NOMO-1 treated with dmso at 0.1 percent for 144 hours (cell line): Measurements from ENCODE around the gene MBD3L2.
A peak's percentile ranks its signal among the peaks of the same experiment; 100 is the strongest.
"Not testable (repeated sequence)": the region's sequence is repeated elsewhere in the genome, so short reads cannot be mapped to it uniquely, and the experiment has no call there.

Source experiments
- DNase-seq: peaks from one replicate; lab custom pipeline; 2025; ENCODE audit not compliant: unreplicated experiment; lab: John Stamatoyannopoulos, UW

Gene MBD3L2

GRCh38 chr19:7049021-7049420 is at the start of gene MBD3L2:
TSS of gene MBD3L2 (plus strand) at chr19:7049321. CDS start at chr19:7049374, 53 bp downstream.
- DNase-seq = not testable (repeated sequence)

GRCh38 chr19:6999933-7000332 is 49.2 kb upstream of the MBD3L2 start:
- DNase-seq = peak; percentile 39

DNA sequence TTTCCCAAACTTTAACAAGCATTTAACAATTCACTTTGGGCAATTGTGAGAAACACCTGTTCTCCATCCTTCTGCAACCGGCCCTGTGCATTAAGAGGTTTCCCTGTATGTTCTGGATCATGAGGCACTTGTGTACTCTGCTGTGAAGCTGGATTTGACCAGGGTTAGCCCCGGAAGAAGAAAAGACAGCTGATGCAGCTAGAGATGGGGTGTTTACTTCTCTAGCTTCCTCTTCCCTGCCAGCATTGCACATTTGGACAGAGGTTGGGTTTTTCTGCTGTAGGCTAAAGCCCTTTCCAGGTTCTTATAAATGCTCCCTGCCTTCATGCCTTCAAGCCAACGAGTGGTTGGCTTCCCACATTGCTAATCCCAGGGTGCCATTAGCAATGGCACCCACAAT is 48.8 kb upstream of the MBD3L2 start:
- DNase-seq = no peak

GRCh38 chr19:7000816-7001215 is 48.3 kb upstream of the MBD3L2 start:
- no peak for DNase-seq

DNA sequence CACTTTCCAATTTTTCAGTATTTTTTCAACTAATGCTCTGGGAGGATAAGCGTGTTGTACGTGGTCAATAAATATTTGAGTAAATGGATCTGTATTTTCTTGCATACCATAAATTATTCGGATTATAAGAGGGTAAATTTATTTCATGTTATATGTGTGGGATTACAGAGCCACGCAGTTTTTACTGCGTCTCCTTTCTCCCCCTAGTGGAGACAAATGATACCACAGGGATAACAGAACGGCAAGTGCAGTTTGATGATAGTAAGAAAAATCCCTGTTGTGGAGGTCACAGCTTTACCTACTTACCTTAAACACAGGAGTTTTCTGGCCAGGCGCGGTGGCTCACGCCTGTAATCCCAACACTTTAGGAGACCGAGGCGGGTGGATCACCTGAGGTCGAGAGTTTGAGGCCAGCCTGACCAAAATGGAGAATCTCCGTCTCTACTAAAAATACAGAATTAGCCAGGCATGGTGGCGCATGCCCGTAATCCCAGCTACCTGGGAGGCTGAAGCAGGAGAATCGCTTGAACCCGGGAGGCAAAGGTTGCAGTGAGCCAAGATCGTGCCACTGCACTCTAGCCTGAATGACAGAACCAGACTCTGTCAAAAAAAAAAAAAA is 44.7 kb upstream of the MBD3L2 start:
- no peak for DNase-seq

- DNase-seq = no peak
These were observed 42.9 kb upstream of the MBD3L2 start for GRCh38 chr19:7006135-7006704.

- no peak for DNase-seq
These were observed 41.3 kb upstream of the MBD3L2 start for GRCh38 chr19:7007859-7008258.

- DNase-seq = no peak
These were observed 38.2 kb upstream of the MBD3L2 start for GRCh38 chr19:7010722-7011593.

GRCh38 chr19:7013678-7014077 is 35.4 kb upstream of the MBD3L2 start:
- peak; percentile 48 for DNase-seq

GRCh38 chr19:7018828-7019227 is 30.3 kb upstream of the MBD3L2 start:
- no peak for DNase-seq

DNA sequence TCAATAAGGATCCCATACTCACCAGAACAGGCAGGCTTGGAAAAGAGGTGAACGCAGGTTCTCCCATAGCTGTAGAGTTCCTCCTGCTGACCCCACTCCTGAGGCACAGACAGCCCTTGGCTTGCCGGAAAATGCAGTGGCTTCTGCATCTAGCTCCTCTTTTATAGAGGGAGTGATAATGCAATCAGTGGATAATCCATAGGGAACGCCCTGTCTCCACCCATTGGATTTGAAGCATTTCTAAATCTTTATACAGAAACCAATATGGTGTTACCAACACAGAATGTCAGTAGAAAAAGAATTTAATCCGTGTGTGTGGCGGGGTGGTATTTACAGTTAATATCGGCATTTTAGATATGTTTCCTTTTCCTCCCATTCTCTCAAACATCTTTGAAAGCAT is 27.8 kb upstream of the MBD3L2 start, which contains the start of gene MBD3L2B:
Gene MBD3L2B (minus strand): TSS at position 101 of the 400 bp plus-strand sequence. CDS start 34 bp downstream, at position 67.
- not testable (repeated sequence) for DNase-seq

DNA sequence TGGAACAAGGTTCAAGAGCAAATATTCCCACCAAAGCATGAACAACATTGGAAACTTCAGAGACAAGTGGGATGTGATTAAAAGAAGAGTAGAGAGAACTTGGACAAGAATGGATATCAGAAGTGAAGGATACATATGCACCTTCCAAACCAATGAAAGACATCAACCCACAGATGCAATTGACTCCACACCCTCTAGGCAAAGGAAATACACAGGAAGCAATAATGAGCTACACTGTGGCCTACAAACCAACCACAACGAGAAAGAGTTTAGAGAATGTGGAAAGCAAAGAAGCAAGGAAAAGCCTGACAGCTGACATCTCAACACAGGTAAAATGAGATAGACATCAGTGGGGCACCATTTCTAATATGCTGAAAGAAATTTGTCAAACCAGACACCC is 20.3 kb upstream of the MBD3L2 start:
- DNase-seq = not testable (repeated sequence)

DNA sequence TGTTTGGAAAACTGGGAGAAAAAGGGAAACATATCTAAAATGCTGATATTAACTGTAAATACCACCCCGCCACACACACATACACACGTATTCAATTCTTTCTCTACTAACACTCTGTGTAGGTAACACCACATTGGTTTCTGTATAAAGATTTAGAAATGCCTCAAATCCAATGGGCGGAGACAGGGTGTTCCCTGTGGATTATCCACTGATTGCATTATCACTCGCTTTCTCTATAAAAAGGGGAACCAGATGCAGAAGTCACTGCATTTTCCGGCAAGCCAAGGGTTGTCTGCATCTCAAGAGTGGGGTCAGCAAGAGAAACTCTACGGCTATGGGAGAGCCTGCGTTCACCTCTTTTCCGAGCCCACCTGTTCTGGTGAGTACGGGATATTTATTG is 18.8 kb upstream of the MBD3L2 start, which contains the start of gene MBD3L5:
Gene MBD3L5 (plus strand): TSS at position 301 of the 400 bp plus-strand sequence. CDS start 34 bp downstream, at position 335.
- not testable (repeated sequence) for DNase-seq

DNA sequence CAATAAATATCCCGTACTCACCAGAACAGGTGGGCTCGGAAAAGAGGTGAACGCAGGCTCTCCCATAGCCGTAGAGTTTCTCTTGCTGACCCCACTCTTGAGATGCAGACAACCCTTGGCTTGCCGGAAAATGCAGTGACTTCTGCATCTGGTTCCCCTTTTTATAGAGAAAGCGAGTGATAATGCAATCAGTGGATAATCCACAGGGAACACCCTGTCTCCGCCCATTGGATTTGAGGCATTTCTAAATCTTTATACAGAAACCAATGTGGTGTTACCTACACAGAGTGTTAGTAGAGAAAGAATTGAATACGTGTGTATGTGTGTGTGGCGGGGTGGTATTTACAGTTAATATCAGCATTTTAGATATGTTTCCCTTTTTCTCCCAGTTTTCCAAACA is 9.0 kb upstream of the MBD3L2 start, which contains the start of gene MBD3L4:
Gene MBD3L4 (minus strand): TSS at position 101 of the 400 bp plus-strand sequence. CDS start 35 bp downstream, at position 66.
- DNase-seq = not testable (repeated sequence)

DNA sequence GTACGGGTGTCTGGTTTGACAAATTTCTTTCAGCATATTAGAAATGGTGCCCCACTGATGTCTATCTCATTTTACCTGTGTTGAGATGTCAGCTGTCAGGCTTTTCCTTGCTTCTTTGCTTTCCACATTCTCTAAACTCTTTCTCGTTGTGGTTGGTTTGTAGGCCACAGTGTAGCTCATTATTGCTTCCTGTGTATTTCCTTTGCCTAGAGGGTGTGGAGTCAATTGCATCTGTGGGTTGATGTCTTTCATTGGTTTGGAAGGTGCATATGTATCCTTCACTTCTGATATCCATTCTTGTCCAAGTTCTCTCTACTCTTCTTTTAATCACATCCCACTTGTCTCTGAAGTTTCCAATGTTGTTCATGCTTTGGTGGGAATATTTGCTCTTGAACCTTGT is 7.6 kb upstream of the MBD3L2 start:
- not testable (repeated sequence) for DNase-seq

DNA sequence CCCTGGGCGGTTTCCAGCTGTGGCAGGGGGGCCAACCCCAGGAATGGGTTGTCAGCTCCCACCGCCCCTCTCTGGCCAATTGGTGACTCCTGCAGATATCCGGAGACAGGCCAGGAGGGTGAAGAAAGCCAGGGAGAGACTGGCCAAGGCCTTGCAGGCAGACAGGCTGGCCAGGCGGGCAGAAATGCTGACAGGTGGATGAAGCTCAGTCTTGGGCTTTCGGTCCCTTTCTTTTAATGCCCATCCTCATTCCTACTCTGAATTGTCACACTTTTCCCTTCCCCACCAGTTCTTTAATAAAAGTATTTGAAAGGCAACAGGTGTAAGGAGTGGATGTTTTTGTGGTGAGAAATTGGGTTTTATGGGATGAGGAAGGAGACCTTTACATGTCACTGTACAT is 2.3 kb downstream of the MBD3L2 start:
- not testable (repeated sequence) for DNase-seq

DNA sequence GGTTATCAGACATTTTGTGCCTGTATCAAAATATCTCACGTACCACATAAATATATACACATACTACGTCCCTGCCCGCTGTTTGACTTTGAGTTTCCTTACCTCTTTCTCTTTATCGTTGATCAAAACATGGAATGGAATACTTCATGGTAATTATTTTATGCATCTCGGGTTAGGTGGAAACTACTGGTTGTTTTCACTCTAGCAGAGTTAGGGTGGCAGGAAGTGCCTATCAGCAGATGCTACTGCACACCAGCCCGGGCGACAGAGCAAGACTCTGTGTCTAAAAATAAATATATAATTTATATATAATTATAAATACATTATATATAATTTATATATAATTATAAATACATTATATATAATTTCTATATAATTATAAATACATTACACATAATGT is 3.8 kb downstream of the MBD3L2 start:
- not testable (repeated sequence) for DNase-seq

DNA sequence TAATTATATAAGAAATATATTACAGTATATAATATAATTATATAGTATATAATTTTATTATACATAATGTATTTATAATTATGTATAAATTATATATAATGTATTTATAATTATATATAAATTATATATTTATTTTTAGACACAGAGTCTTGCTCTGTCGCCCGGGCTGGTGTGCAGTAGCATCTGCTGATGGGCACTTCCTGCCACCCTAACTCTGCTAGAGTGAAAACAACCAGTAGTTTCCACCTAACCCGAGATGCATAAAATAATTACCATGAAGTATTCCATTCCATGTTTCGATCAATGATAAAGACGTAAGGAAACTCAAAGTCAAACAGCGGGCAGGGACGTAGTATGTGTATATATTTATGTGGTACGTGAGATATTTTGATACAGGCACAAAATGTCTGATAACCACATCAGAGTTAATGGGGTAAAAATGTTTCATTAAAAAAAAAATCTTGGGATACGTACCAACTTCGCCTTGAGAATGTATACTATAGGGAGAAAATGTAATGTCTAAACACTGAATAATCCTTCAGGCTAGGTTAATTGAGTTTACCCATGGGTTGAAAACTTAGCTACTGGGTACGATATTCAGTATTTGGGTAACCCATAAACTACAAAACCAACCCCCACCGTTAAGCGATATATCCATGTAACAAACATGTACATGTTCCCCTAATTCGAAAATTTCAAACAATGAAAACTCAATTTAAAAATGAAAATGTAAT is 5.7 kb downstream of the MBD3L2 start:
- not testable (repeated sequence) for DNase-seq

DNA sequence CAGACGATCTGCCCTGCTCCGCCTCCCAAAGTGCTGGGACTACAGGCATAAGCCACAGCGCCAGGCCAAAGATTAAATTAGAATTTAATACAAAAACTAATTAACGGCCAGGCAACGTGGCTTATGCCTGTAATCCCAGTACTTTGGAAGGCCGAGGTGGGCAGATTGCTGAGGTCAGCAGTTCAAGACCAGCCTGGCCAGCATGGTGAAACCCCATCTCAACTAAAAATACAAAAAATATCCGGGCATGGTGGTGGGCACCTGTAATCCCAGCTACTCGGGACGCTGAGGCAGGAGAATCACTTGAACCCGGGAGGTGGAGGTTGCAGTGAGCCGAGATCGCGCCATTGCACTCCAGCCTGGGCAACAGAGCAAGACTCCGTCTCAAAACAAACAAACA is 6.6 kb downstream of the MBD3L2 start:
- not testable (repeated sequence) for DNase-seq

- DNase-seq = not testable (repeated sequence)
These were observed 7.2 kb downstream of the MBD3L2 start for GRCh38 chr19:7056371-7056770.

DNA sequence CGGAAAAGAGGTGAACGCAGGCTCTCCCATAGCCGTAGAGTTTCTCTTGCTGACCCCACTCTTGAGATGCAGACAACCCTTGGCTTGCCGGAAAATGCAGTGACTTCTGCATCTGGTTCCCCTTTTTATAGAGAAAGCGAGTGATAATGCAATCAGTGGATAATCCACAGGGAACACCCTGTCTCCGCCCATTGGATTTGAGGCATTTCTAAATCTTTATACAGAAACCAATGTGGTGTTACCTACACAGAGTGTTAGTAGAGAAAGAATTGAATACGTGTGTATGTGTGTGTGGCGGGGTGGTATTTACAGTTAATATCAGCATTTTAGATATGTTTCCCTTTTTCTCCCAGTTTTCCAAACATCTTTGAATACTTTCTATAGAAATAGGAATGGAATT is 9.5 kb downstream of the MBD3L2 start, which contains the start of gene MBD3L3:
Gene MBD3L3 (minus strand): TSS at position 101 of the 400 bp plus-strand sequence. CDS start 71 bp downstream, at position 30.
- not testable (repeated sequence) for DNase-seq
